Tibial nerve (tissue), 4 donors: ENCODE results near the gene INTS11.

Experiments
- EP300 ChIP-seq, 2 donors: sonication (generic); formaldehyde crosslinking; IDR thresholded peaks; one replicate each; pipeline ENCODE4 v1.6.1; 2017; ENCODE audit warnings: antibody characterized with exemption in 2 of 2, mild to moderate bottlenecking in 1 of 2
- TF ChIP-seq, protein P1 (sequence below), 5 experiments: fragments of 200-600 bp in 3 of 5; fragments of 450-650 bp in 2 of 5; sonication (generic) in 3 of 5; IDR thresholded peaks; one replicate each; pipeline ENCODE4 v1.5.1; 2016 to 2019; ENCODE audit warnings: antibody characterized with exemption in 5 of 5, mild to moderate bottlenecking in 3 of 5, moderate library complexity in 2 of 5

DNA sequence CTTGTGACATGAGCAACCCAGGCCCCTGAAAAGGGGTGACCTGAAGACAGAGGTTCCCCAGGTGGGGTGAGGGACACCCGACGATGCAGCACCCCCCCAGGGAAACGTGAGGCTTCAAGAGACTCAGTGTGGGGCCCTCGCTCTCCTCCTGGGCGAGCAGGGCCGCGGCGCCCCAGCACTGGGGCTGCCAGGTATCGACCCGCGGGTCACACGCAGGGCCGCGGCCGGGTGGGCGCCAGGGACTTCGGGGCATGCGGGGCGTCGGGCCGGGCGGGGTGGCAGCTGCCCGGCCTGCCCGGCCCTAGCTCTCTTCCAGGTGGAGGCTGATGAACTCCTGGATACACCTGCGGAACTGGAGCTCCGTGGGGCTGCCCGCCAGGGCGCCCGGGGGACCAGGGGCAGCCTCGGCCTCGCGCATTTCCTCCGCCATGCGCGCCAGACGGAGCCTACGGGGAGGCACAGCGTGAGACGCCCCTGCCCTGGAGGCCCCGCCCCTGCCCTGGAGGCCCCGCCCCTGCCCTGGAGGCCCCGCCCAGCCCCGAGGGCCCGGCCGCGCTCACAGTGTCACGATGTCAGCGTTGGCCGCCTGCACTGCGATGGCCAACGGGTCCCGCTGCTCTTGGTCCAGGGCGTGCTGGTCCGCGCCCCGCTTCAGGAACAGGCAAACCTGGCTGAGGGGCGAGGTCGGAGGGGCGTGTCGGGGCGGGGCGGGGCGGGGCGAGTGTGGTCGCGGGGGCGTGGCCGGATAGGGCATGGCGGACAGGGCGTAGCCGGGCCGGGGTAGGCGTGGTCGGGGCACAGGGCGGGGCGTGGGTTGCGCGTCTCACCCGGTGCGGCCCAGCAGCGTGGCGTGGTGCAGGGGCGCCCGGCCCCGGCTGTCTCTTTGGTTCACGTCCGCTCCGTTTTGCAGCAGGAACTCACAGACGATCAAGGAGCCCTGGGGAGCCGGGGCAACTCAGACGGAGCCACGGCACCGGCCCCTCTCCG is 30.9 kb downstream of the INTS11 start:
- no peak for TF ChIP-seq EP300 (IDR thresholded peaks at IDR 0.05)
- TF ChIP-seq, protein P1, sequence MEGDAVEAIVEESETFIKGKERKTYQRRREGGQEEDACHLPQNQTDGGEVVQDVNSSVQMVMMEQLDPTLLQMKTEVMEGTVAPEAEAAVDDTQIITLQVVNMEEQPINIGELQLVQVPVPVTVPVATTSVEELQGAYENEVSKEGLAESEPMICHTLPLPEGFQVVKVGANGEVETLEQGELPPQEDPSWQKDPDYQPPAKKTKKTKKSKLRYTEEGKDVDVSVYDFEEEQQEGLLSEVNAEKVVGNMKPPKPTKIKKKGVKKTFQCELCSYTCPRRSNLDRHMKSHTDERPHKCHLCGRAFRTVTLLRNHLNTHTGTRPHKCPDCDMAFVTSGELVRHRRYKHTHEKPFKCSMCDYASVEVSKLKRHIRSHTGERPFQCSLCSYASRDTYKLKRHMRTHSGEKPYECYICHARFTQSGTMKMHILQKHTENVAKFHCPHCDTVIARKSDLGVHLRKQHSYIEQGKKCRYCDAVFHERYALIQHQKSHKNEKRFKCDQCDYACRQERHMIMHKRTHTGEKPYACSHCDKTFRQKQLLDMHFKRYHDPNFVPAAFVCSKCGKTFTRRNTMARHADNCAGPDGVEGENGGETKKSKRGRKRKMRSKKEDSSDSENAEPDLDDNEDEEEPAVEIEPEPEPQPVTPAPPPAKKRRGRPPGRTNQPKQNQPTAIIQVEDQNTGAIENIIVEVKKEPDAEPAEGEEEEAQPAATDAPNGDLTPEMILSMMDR (IDR thresholded peaks at IDR 0.05), result no peak
